H9 (cell line): ENCODE measurements around the gene TMEM205. TPM values are rescaled to one million over a fixed set of nuclear protein-coding genes. Genes with fewer than 3 reads are reported as not detected.
A peak's percentile ranks its signal among the peaks of the same experiment; 100 is the strongest.

ENCODE experiments used
- DNase-seq: peaks from one replicate; pipeline ENCODE4 v3.0.0-alpha.2; 2017
- H2AFZ ChIP-seq: one replicate; pipeline ENCODE4 v1.6.1; 2013; ENCODE audit warnings: mild to moderate bottlenecking, low read length, control low read depth, moderate library complexity
- H2AK5ac ChIP-seq: 2 replicates; pipeline ENCODE4 v1.6.1; 2013; ENCODE audit warnings: low read length, control low read depth, mixed read lengths; ENCODE audit not compliant: insufficient read length
- H2BK120ac ChIP-seq: one replicate; pipeline ENCODE4 v1.6.1; 2013; ENCODE audit warnings: low read depth, mild to moderate bottlenecking, low read length, control low read depth, inconsistent platforms; ENCODE audit not compliant: poor library complexity, severe bottlenecking
- H2BK12ac ChIP-seq: 2 replicates; pipeline ENCODE4 v1.6.1; 2013; ENCODE audit warnings: low read length, control low read depth, mixed read lengths, low read depth; ENCODE audit not compliant: insufficient read length
- H2BK15ac ChIP-seq: 2 replicates; pipeline ENCODE4 v1.6.1; 2013; ENCODE audit warnings: low read depth, low read length, control low read depth
- H2BK20ac ChIP-seq: one replicate; pipeline ENCODE4 v1.6.1; 2013; ENCODE audit warnings: low read depth, mild to moderate bottlenecking, low read length, control low read depth, inconsistent platforms; ENCODE audit not compliant: poor library complexity, severe bottlenecking
- H2BK5ac ChIP-seq: 2 replicates; pipeline ENCODE4 v1.6.1; 2013; ENCODE audit warnings: low read length, control low read depth, mixed read lengths; ENCODE audit not compliant: insufficient read length
- H3K14ac ChIP-seq: 2 replicates; pipeline ENCODE4 v1.6.1; 2013; ENCODE audit warnings: low read length, control low read depth; ENCODE audit not compliant: insufficient read depth
- H3K18ac ChIP-seq: 2 replicates; pipeline ENCODE4 v1.6.1; 2013; ENCODE audit warnings: low read depth, mild to moderate bottlenecking, mixed read lengths, low read length, control low read depth; ENCODE audit not compliant: insufficient read length
- H3K23ac ChIP-seq: 2 replicates; pipeline ENCODE4 v1.6.1; 2013; ENCODE audit warnings: low read length, control low read depth, mixed read lengths, low read depth; ENCODE audit not compliant: insufficient read length
- H3K23me2 ChIP-seq: 2 replicates; pipeline ENCODE4 v1.6.1; 2013; ENCODE audit warnings: low read depth, mild to moderate bottlenecking, mixed read lengths, low read length, control low read depth; ENCODE audit not compliant: insufficient read length, poor library complexity, severe bottlenecking
- H3K27ac ChIP-seq: 2 replicates; pipeline ENCODE4 v1.5.1; 2013; ENCODE audit warnings: low read length, control low read depth, mixed read lengths, low read depth; ENCODE audit not compliant: insufficient read length
- H3K27me3 ChIP-seq: 2 replicates; pipeline ENCODE4 v1.6.1; 2013; ENCODE audit warnings: low read length, control low read depth, inconsistent platforms; ENCODE audit not compliant: insufficient read depth
- H3K4ac ChIP-seq: 2 replicates; pipeline ENCODE4 v1.6.1; 2013; ENCODE audit warnings: low read depth, mild to moderate bottlenecking, control low read depth, inconsistent platforms, low read length, moderate library complexity
- H3K4me1 ChIP-seq: 2 replicates; pipeline ENCODE4 v1.6.1; 2013; ENCODE audit warnings: low read length, control low read depth, inconsistent platforms; ENCODE audit not compliant: insufficient read depth
- H3K4me2 ChIP-seq: 2 replicates; pipeline ENCODE4 v1.6.1; 2013; ENCODE audit warnings: low read length, control low read depth, mixed read lengths; ENCODE audit not compliant: insufficient read length, insufficient read depth
- H3K56ac ChIP-seq: 2 replicates; pipeline ENCODE4 v1.6.1; 2013; ENCODE audit warnings: low read depth, mild to moderate bottlenecking, mixed read lengths, low read length, control low read depth; ENCODE audit not compliant: insufficient read length
- H3K79me1 ChIP-seq: 2 replicates; pipeline ENCODE4 v1.6.1; 2013; ENCODE audit warnings: low read depth, mild to moderate bottlenecking, moderate library complexity, low read length, control low read depth, inconsistent platforms; ENCODE audit not compliant: insufficient read depth, poor library complexity, severe bottlenecking
- H3K79me2 ChIP-seq: 2 replicates; pipeline ENCODE4 v1.6.1; 2013; ENCODE audit warnings: low read length, control low read depth, inconsistent platforms; ENCODE audit not compliant: insufficient read depth
- H3K9ac ChIP-seq: 2 replicates; pipeline ENCODE4 v1.6.1; 2013; ENCODE audit warnings: low read length, control low read depth, mixed read lengths; ENCODE audit not compliant: insufficient read length; ENCODE audit errors: extremely low read depth
- H3K9me3 ChIP-seq: one replicate; pipeline ENCODE4 v1.6.1; 2013; ENCODE audit warnings: low read depth, low read length, inconsistent platforms; ENCODE audit not compliant: control insufficient read depth
- H3T11ph ChIP-seq: one replicate; pipeline ENCODE4 v1.6.1; 2013; ENCODE audit warnings: mild to moderate bottlenecking, low read length, control low read depth, inconsistent platforms
- H4K20me1 ChIP-seq: one replicate; pipeline ENCODE4 v1.6.1; 2013; ENCODE audit not compliant: control insufficient read depth, insufficient read length, insufficient read depth
- H4K5ac ChIP-seq: 2 replicates; pipeline ENCODE4 v1.6.1; 2013; ENCODE audit warnings: low read depth, mild to moderate bottlenecking, mixed read lengths, low read length, control low read depth; ENCODE audit not compliant: insufficient read length
- H4K8ac ChIP-seq: replicated peaks from 2 replicates; pipeline ENCODE4 v1.6.1; 2013; ENCODE audit warnings: low read length, control low read depth, mixed read lengths, low read depth; ENCODE audit not compliant: insufficient read length
- H4K91ac ChIP-seq: 2 replicates; pipeline ENCODE4 v1.6.1; 2013; ENCODE audit warnings: low read depth, mild to moderate bottlenecking, moderate library complexity, mixed read lengths, low read length, control low read depth; ENCODE audit not compliant: insufficient read length
- H3K27ac Mint-ChIP-seq, 3 experiments: 2 replicates in 2 of 3; 3 replicates in 1 of 3; pipeline ENCODE4 v1.8.0; 2020 to 2021; ENCODE audit warnings: mixed read lengths in 3 of 3, mild to moderate bottlenecking in 1 of 3, moderate library complexity in 1 of 3
- H3K27me3 Mint-ChIP-seq: 2 replicates; pipeline ENCODE4 v1.8.0; 2021; ENCODE audit warnings: low read depth, mild to moderate bottlenecking, moderate library complexity, mixed read lengths
- H3K36me3 Mint-ChIP-seq, 3 experiments: 2 replicates in 2 of 3; 3 replicates in 1 of 3; pipeline ENCODE4 v1.8.0; 2020 to 2021; ENCODE audit warnings: low read depth in 3 of 3, mixed read lengths in 3 of 3; ENCODE audit not compliant: insufficient read depth in 1 of 3
- H3K4me1 Mint-ChIP-seq, 2 experiments: 2 replicates each; pipeline ENCODE4 v1.8.0; 2020; ENCODE audit warnings: mixed read lengths in 2 of 2
- H3K4me3 Mint-ChIP-seq, 2 experiments: 2 replicates in 1 of 2; 3 replicates in 1 of 2; pipeline ENCODE4 v1.8.0; 2020 to 2021; ENCODE audit warnings: mild to moderate bottlenecking in 2 of 2, mixed read lengths in 2 of 2, moderate library complexity in 1 of 2
- H3K9me3 Mint-ChIP-seq, 2 experiments: 2 replicates in 1 of 2; 3 replicates in 1 of 2; pipeline ENCODE4 v1.8.0; 2020; ENCODE audit warnings: mild to moderate bottlenecking in 2 of 2, mixed read lengths in 2 of 2, moderate library complexity in 1 of 2
- WGBS: extraction: QIAGEN DNeasy Blood & Tissue Kit; methylation state at CpG from one replicate; pipeline ENCODE4 v1.1.7; 2013; ENCODE audit warnings: missing lambda C conversion rate, low lambda C conversion rate, mixed read lengths; ENCODE audit not compliant: insufficient read length; ENCODE audit errors: extremely low coverage; 5-methylcytosine and 5-hydroxymethylcytosine counted together
- total RNA-seq: library from RNA; stranded (reverse); gene quantifications from 2 replicates; pipeline ENCODE4 v1.2.1, GENCODE V29; 2021
- TF ChIP-seq, protein P1 (sequence below): fragments of 200-600 bp; sonication (generic); conservative IDR thresholded peaks from 3 replicates; pipeline ENCODE4 v1.8.0; 2021; ENCODE audit warnings: antibody characterized with exemption, mild to moderate bottlenecking

TMEM205 gene
- total RNA-seq, 1 experiment from 2014 or later: 69.7 TPM

DNA sequence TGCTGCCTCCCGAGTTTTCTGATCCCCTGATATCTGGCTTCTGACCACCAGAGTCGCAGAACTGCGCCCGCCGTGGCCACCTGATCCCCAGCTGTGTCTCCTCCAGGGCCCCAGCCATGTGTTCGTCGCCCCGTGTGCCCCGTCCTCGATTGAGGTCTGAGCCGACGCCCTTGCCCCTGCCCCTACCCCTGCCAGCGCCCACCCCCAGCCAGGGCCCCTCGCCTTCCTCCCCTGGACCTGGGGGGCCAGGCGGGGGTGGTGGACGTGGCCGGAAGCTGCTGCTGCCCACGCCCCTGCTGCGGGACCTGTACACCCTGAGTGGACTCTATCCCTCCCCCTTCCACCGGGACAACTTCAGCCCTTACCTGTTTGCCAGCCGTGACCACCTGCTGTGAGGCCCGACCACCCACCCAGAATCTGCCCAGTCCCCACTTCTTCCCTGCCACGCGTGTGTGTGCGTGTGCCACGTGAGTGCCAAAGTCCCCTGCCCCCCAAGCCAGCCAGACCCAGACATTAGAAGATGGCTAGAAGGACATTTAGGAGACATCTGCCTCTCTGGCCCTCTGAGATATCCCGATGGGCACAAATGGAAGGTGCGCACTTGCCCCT, 18.3 kb upstream of the TMEM205 start:
- Mint-ChIP-seq H3K9me3 (no peaks in the 10 kb centered on the region; a peak in 1 of 5 replicates), H3K4me1 (peaks cover 6 to 17% of the 10 kb centered on the region in 2 experiments), H3K27me3 (peaks cover 18% of the 10 kb centered on the region), H3K36me3 (peaks cover 2 to 8% (median 5%) of the 10 kb centered on the region in 3 experiments; a peak in 6 of 7 replicates), H3K4me3 (no peak overlapping the region), H3K27ac (peak overlapping the region in 1 of 3 experiments; percentile 16; a peak in 1 of 7 replicates)
- Histone ChIP-seq H4K8ac (no peak overlapping the region), H3K4me1 (no peaks in the 10 kb centered on the region; the same call in 1 of the 2 replicates), H3T11ph (no peak overlapping the region), H3K18ac (no peak overlapping the region), H3K79me2 (no peaks in the 10 kb centered on the region), H2BK5ac (no peak overlapping the region), H3K4me2 (no peak overlapping the region), H2BK20ac (no peak overlapping the region), H2AFZ (no peak overlapping the region), H2AK5ac (no peak overlapping the region), H3K23me2 (peaks cover 12% of the 10 kb centered on the region), H2BK15ac (no peak overlapping the region), H3K14ac (no peak overlapping the region), H3K23ac (no peak overlapping the region), H3K9me3 (no peaks in the 10 kb centered on the region), H3K27ac (no peak overlapping the region), H3K9ac (no peak overlapping the region), H2BK120ac (no peak overlapping the region), H4K20me1 (no peaks in the 10 kb centered on the region), H3K27me3 (no peaks in the 10 kb centered on the region; the same call in 1 of the 2 replicates), H3K4ac (no peak overlapping the region), H4K91ac (no peak overlapping the region), H2BK12ac (no peak overlapping the region), H3K79me1 (no peaks in the 10 kb centered on the region), H4K5ac (no peak overlapping the region), H3K56ac (no peak overlapping the region)
- TF ChIP-seq, protein P1, sequence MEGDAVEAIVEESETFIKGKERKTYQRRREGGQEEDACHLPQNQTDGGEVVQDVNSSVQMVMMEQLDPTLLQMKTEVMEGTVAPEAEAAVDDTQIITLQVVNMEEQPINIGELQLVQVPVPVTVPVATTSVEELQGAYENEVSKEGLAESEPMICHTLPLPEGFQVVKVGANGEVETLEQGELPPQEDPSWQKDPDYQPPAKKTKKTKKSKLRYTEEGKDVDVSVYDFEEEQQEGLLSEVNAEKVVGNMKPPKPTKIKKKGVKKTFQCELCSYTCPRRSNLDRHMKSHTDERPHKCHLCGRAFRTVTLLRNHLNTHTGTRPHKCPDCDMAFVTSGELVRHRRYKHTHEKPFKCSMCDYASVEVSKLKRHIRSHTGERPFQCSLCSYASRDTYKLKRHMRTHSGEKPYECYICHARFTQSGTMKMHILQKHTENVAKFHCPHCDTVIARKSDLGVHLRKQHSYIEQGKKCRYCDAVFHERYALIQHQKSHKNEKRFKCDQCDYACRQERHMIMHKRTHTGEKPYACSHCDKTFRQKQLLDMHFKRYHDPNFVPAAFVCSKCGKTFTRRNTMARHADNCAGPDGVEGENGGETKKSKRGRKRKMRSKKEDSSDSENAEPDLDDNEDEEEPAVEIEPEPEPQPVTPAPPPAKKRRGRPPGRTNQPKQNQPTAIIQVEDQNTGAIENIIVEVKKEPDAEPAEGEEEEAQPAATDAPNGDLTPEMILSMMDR: no peak
- WGBS: no CpG with 5 or more reads among the region's 28 CpGs
- DNase-seq: no peak
